Fibroblast of gingiva (primary cell): ENCODE data around the gene CGRRF1.

Experiments
- DNase-seq: peaks from one replicate; pipeline ENCODE4 v3.0.0-alpha.2; 2011; ENCODE audit warnings: low read depth

Gene CGRRF1, protein sequence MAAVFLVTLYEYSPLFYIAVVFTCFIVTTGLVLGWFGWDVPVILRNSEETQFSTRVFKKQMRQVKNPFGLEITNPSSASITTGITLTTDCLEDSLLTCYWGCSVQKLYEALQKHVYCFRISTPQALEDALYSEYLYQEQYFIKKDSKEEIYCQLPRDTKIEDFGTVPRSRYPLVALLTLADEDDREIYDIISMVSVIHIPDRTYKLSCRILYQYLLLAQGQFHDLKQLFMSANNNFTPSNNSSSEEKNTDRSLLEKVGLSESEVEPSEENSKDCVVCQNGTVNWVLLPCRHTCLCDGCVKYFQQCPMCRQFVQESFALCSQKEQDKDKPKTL

DNA sequence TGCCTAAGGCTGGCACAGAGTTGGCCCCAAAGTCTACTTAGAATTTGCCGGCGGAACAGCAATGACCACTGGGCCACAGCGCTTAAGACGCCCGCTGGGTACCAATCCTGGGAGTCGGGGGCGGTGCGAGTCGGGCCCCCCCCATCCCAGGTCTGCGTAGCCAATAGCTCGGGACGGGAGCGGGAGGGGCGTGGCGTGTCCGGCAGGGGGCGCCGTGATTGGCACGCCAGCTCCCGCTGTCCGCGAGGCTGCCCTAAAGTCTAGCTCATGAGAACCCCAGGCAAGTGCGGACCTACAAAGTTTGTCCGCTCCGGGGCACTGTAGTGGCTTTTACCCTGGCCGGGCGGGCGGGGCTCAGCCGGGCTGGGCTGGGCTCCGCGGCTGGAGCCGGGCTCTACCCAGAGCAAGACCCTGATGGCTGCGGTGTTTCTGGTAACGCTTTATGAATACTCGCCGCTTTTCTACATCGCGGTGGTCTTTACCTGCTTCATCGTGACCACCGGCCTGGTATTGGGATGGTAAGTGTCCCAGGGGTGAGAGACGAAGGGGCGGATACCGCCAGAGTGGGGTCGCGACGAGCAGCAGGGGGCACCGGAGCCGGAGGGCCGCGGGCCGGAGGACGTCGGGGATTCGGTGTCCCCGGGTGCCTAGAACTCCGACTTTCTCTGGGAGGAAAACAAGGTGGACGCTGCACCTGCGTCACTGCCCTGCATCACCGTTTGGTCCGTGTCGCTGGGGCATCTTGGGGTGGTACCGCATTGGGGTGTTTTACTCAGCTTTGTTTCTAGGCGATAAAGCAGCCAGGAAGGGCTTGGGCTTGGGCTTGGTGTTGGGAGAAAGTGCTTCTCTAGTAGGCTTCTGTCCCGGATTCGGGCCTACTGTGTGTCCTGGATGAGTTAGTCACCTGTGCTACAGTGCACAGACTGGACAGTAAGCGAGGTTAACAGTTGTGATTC is at the start of gene CGRRF1:
TSS of gene CGRRF1 (plus strand) at position 361 of the 956 bp plus-strand sequence. CDS start at position 415, 54 bp downstream.
- DNase-seq, result peak; percentile 99

DNA sequence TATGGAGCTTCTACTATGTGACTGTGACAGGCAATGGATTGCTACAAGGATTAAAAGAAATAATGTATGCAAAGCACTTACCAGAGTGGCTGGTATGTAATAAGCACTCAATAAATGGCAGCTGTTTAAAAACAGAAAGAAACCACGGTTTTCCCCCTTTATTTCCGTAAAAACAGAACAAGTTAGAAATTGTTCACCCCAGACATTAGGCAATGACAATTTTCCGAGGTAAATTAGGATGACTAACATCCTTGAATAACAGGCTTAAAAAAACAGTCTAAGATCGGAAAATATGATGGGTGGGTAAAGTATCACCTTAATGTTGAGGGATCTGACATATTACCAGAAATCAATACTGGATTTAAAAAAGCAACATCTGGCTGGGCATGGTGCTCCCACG is 47.7 kb upstream of the CGRRF1 start:
- DNase-seq, result no peak

DNA sequence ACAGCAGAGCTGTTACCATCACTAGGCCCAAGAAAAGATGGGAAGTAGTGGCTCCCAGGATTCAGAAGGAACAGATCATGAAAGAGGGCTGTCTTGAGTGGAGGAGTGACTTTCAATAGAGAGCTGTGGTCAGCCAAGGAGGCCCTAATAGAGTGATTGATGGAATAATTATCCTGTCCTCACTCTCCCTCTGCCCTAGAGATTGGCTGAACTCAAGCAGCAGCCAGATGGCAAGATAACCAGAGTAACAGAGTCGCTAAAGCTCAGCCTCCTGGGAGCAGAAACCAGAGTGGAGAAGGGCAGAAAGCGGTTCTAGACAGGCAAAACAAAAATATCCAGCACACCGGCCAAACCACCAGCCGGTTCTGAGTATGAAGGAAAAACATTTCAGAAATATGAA is 44.1 kb upstream of the CGRRF1 start:
- DNase-seq, result no peak

DNA sequence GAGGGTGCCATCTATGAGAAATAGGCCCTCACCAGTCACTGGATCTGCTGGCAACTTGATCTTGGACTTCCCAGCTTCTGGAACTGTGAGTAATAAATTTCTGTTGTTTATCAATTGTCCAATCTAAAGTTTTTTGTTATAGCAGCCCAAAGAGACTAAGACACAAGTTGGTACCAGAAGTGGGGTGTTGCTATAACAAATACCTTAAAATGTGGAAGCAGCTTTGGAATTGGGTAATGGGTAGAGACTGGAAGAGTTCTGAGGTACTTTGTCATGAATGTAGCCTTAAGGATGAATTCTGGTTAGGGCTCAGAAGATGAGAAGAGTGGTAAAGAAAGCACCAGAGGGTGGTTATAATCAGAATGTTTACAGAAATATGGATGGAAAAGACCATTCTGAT is 42.4 kb upstream of the CGRRF1 start:
- no peak for DNase-seq

DNA sequence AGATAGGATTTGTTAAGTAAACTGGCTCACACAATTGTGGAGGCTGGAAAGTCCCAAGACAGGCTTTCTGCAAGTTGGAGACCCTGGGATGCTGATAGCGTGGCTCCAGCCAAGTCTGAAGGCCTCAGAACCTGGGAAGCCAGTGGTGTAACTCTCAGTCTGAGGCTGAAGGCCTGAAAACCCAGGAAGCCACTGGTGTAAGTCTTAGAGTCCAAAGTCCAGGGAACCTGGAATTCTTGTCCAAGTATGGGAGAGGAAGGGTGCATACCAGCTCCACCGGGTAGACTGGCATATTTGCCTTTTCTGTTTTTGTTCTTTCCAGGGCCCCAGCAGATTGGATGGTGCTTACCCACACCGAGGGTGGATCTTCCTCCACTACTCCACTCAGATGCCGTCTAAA is 39.0 kb upstream of the CGRRF1 start:
- no peak for DNase-seq

DNA sequence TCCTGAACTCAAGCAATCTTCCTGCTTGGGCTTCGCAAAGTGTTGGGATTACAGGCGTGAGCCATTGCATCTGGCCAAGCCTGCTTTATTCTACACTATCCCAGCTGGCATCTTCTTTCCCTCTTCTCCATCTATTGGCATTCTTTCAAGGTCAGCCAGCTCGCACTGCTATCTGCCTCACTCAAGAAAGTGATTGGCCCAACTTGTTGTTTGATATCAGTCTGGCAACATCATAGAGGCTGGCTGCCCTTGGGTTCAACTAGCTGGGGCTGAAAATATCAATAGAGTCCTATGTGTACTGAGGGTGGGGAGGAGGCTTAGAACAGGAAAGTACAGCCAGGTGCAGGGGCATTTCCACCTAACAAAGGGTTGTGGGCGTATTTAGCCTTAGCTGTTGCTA is 38.1 kb upstream of the CGRRF1 start:
- no peak for DNase-seq

DNA sequence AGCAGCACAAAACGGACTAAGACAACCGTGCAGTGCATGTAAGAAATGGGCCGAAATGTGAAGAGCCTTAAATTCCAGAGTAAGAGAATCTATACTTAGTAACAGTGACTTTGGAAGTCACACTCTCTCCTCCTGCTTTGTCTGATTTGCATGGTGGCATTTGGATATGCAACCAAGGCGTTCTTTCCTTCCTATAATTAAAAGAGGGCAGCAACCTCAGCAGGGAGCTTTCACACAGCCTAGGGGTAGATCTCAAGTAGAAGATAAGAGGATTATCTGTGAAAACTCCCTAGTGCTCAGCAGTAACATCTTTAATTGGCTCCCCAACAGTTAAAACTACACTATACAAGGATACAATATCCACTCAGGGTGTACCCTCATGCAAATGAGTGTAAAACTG is 37.4 kb upstream of the CGRRF1 start:
- DNase-seq, result no peak

DNA sequence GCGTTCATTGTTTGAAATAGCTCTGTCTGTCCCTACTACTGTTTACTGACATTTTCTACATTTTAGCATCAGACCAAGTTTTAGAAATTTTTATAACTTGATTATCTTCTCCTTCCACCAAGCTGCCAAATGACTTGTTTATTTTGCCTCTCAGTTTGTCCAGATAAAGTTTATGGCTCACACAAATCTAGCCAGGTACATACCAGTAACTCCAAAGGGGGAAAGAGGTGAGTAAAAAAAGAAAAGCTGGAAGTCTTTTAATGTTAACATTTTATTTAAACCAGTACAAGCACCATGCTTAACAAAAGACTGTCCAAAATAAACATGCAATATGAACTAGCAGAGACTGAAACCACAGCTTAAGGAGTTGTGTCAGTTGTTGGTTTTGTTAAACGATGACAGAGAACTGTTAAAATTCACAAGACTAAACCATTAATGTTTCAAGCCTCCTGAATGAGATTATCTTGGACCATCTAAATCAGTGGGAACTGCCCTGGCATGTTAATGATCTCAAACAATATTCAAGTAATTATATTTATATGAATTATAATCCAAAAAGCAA is 35.4 kb upstream of the CGRRF1 start:
- DNase-seq, result peak; percentile 32

DNA sequence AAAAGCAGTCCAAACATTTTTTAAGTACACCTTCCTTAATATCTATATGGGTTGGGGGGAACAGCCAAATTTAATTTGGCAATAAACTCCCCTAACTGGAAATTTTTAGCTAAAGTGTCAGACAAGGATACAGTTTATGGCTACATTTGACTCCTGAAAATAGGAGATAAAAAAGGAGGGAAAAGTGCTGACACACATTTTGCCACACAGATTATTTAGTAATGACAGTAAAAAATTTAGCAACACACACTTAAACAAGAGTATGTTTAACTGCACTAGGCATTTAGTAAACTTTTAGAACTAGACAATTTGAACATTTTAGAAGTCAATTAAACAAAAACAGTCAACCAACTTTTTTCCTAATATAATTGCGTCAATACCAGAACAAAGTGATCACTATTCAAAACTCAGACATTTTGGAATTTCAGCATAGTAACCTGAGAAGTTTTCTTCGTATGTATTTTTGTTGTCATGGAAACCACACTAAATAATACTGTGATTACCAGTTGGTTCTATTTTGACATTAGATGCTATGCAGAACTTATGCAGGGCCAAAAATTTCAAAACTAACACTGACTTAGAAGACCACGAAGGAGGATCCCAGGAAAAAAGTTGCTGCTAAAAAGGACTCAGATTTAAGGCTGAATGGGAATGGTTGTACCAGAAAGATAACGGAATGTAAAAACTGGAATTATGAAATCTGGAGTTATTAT is 34.4 kb upstream of the CGRRF1 start:
- DNase-seq, result peak; percentile 74

DNA sequence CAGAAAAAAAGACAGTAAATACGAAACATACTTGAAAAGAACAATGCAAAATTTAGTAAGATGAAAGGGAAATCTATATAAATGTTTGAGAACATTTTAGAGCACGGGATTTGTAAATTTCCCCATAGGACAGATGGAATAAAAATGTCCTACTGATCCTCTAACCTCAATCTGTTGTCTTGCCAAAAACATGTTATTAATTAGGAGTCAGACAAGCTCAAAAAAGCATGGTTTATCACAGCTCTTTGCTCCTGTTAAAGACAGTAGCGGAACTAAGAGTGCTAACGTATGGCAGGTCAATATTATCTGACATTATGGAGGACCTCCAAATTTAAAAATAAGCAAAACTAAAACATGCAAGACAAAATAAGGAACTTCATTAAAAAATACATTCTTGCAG is 33.8 kb upstream of the CGRRF1 start:
- peak; percentile 60 for DNase-seq

DNA sequence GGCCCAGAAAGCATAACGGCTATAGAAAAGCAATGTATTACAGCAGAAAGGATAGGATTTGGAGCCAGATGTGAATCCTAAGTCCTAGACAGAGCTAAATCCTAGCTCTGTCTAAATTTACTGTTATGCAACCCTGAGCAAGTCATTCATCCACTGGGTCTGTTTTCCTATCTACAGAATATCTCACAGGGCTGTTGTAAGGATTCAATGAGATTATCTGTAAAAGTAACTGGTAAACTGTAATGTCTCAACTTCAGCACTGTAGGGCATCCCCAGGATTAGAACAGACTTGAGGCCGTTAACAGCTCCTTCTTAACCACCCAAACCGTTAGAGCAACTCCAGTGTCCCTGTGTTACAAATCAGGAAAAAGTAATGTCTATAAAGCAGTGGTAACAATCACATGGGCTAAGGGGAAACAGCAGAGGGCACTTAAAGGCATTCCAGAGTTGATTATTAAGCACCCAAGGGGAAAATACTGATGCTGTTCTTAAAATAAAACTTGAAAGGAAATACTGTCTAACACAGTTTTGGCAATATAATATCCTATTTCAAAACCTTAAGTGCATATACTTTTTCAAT is 31.0 kb upstream of the CGRRF1 start:
- peak; percentile 79 for DNase-seq

DNA sequence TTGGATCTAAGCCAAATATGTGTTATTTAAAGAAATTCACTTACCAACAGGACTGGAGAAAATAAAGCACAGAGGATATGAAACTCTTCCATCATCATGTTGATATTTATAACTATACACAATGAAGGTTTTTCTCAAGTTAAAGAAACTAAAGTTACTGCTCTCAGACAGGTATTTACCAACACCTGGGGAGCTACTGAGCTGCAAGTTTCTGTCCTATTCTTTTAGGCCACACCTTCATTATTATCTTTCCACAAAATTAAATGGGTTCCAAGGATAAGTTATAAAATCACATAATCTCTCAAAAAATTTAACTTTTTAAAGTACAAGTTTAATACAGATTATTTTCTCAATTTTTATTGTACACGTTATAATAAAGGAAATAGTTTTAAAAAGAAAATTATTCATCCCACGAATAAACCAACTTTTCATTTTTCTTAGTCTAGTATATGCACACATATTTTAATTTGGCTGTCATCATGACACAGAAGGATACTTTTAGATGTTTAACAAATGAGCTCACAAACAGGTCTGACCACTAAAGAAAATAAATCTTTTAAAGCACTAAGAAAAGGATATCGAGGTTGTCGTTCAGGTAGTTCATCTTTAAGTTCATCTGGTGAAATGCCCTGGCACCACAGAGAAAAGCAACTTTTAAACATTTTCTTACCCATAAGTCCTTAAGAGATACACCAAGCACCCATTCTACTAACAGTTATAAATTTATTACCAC is 28.7 kb upstream of the CGRRF1 start:
- no peak for DNase-seq

DNA sequence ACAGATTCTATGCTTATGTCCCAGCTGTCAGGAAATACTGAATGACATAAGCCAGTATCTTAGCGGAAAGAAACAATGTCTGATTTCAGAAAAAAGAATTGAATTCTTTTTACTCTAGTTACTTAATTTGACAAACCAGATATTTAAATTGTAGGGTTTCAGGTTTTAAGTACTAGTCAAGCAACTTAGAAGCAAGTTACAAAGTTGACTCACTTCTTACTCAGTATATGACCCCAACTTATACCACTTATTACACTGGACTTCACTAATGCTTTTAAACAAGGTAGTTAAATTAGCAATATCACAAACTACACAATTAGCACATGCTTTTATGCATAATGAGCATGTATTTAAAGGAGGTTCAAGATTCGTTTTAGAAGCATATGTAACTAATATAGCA is 28.0 kb upstream of the CGRRF1 start:
- DNase-seq, result no peak

DNA sequence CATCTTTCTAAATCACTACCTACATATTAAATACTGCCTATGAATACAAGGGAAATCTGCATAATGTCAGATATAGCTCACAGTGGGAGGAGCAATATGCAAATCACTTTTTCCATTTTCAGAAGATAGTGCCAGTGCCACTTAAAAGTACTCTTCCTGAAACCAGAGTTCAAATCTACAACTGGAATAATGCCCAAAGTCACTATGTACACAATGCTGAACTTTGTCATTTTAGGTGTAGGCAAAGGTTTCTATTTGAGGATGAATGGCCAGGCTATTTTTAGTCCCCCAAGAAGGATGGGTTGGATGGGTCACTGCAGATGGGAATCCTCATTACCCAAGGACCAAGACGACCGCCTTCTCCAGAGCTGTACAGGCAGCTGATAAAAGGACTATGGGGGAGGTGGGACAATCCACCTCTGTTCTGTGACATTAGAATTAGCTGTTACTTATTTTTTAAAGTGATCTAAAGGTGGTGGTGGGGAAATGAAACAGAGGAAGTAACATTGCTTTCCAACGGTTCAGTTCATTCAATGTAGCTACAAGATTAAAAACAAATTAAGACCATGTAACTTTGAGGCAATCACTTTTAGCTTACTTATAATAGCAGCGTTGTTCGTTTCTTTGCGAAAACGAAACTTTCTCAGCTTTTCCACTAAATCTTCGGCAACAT is 26.5 kb upstream of the CGRRF1 start:
- DNase-seq, result no peak

DNA sequence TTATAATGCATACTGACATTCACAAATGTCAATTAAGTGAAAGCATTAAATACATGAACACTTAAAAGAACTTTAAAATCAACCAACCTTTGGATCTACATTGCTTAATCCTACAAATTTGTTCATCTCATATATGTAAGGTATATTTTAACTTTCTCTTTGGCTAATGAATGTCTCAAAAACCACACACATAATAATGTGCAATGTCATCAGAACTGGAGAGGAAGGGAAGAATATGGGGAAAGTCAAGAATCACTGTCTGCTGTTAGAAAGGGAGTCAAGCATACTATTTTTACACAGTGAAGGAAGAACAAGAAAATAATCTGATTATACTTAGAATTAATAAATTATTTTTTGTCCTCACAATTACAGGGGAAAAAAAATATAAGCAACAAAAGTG is 25.9 kb upstream of the CGRRF1 start:
- DNase-seq, result no peak

DNA sequence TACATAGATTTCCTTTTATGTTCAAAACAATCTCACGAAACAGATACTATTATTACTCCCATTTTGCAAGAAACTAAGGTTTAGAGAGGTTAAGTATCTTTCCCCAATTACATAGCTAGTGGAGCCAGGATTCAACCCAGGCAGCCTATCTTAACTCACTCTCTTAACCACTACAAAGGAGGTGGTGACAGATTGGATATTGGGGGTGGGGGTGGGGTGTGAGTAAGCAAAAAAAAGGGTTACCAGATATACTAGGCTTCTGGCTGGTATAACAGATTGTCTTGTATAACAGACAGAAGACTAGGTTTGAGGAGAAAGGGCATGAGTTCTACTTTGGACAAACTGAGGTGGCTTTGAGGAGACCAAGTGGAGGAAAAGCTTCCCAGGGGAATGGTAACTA is 23.0 kb upstream of the CGRRF1 start:
- DNase-seq, result no peak

DNA sequence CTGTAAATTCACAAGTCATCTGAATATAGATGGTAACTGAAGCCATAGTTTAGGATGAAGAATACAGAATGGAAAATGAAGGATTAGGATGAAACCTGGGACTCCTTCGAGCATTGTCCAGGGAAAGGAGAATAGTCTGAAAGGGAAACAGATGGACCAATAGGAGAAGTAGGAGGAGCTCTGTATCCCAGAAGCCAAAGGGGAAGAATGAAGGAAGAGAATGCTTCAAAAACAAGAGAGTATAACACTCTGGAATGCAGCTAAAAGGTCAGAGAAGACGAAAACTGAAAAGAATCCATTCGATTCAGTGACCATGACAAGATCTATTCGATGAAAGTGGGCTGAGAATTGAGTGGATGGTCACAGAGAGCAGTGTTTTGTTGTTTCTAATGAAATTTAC is 21.9 kb upstream of the CGRRF1 start:
- peak; percentile 67 for DNase-seq

DNA sequence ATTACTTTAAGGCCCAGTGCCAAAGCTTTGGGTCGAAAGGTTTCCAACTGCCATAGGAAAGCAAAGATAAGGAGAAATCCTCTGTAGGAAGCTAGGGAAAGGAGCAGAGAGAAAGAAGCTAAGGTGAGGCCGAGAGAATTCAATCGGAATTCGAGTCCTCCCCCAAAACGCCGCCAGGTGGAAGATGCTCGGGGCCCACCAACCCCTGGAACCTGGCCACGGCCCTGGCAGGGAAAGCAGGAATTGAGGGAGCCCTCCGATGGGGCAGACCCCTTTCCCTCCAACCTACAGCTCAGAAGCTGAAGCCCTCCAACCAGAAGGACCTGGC is 21.4 kb upstream of the CGRRF1 start:
- no peak for DNase-seq

DNA sequence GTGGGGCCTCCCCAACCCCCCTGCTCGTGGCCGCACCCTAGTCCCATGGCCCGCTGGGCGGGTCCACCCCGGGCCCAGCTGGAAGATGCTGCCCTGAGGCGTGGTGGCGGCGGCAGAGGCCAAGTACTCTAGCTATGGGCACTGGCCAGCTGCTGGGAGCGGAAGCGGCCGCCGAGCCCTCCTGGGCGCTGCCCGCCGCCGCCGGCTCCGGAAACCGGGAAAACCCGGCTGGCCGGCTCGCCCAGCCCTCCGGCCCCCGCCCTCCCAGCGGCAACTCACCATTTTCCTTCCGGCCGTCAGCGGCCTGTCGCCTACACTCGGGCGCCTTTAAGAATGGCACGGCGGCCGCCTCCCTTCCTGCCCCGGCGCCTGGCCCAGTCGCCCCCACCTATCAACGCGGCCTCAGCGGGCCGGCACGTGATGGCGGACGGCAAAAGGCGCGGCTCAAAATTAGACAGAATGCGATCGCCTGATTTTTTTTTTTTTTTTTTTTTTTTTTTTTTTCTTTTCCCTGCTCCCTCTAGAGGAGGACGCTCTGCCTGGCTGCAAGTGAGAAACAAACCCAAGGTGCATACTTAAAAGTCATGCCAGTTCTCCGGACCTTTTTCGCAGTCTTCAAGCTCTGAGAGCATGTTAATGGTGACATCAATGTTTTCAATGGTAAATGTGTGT is 20.9 kb upstream of the CGRRF1 start, which contains the start of gene GMFB:
TSS of gene GMFB (minus strand) at position 335 of the 672 bp plus-strand sequence. CDS start at position 282, 53 bp downstream.
- DNase-seq, result peak; percentile 97

DNA sequence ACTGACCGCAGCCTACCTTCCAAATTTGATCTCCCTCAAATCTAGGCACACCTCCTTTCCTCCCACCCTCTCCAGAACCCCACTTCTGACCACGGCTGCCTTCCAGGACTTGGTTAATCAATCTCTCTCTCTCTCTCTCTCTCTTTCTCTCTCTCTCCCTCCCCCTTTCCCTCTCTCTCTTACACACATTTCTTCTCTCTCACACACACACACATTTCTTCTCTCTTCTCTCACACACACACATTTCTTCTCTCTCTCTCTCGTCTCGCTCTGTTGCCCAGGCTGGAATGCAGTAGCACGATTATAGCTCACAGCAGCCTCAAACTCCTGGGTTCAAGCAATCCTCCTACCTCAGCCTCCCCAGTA is 20.4 kb upstream of the CGRRF1 start:
- DNase-seq, result peak; percentile 8
